ENCODE measurements around the gene GPC6.

GPC6 gene

GRCh38 chr13:93771782-93772181, 545.2 kb downstream of the GPC6 start:
- DNase-seq (ENCODE audit: low read depth), result peak; percentile 38
- no peak for TF ChIP-seq CTCF (IDR thresholded peaks at IDR 0.05; ENCODE audit: low read length, missing control alignments)
- H3K4me3 ChIP-seq (replicated peaks; ENCODE audit: low read depth, low read length), result no peak overlapping the region

- DNase-seq (ENCODE audit: low read depth), result no peak
- no peak for TF ChIP-seq CTCF (IDR thresholded peaks at IDR 0.05; ENCODE audit: low read length, missing control alignments)
- H3K4me3 ChIP-seq (replicated peaks; ENCODE audit: low read depth, low read length), result no peak overlapping the region
Measured at GRCh38 chr13:93774506-93774905, 547.9 kb downstream of the GPC6 start.

GRCh38 chr13:93775027-93775426, 548.4 kb downstream of the GPC6 start:
- no peak for TF ChIP-seq CTCF (IDR thresholded peaks at IDR 0.05; ENCODE audit: low read length, missing control alignments)
- no peak overlapping the region for H3K4me3 ChIP-seq (replicated peaks; ENCODE audit: low read depth, low read length)
- no peak for DNase-seq (ENCODE audit: low read depth)

- no peak overlapping the region for H3K4me3 ChIP-seq (replicated peaks; ENCODE audit: low read depth, low read length)
- peak; percentile 67 for DNase-seq (ENCODE audit: low read depth)
- TF ChIP-seq CTCF (IDR thresholded peaks at IDR 0.05; ENCODE audit: low read length, missing control alignments), result no peak
Measured at GRCh38 chr13:93775507-93776108, 549.0 kb downstream of the GPC6 start.

- H3K4me3 ChIP-seq (replicated peaks; ENCODE audit: low read depth, low read length), result no peak overlapping the region
- TF ChIP-seq CTCF (IDR thresholded peaks at IDR 0.05; ENCODE audit: low read length, missing control alignments), result no peak
- DNase-seq (ENCODE audit: low read depth), result peak; percentile 53
Measured at GRCh38 chr13:93776936-93777335, 550.3 kb downstream of the GPC6 start.

- DNase-seq (ENCODE audit: low read depth), result no peak
- no peak for TF ChIP-seq CTCF (IDR thresholded peaks at IDR 0.05; ENCODE audit: low read length, missing control alignments)
Measured at GRCh38 chr13:93777504-93777903, 550.9 kb downstream of the GPC6 start.

GRCh38 chr13:93778548-93778947, 551.9 kb downstream of the GPC6 start:
- DNase-seq (ENCODE audit: low read depth), result no peak
- H3K4me3 ChIP-seq (replicated peaks; ENCODE audit: low read depth, low read length), result no peak overlapping the region
- no peak for TF ChIP-seq CTCF (IDR thresholded peaks at IDR 0.05; ENCODE audit: low read length, missing control alignments)

More at GRCh38 chr13:93777504-93777903, 550.9 kb downstream of the GPC6 start:
- H3K4me3 ChIP-seq (replicated peaks; ENCODE audit: low read depth, low read length), result no peak overlapping the region
